GM12878 (cell line): ENCODE measurements around the gene NKX1-1. TPM values are rescaled to one million over a fixed set of nuclear protein-coding genes. Genes with fewer than 3 reads are reported as not detected.

Experiments used
- ATAC-seq: fragments of 200-7000 bp; cut with Tn5 transposase; 3 replicates; pipeline ENCODE4 v1.9.1; 2020; ENCODE audit warnings: mild to moderate bottlenecking, moderate library complexity
- BruUV-seq: library from RNA; stranded (reverse); fragments of 400-500 nt; replicated peaks from 2 replicates; lab custom pipeline; 2021; lab: Mats Ljungman, UMichigan
- CTCF ChIA-PET: fragments of 300-600 bp; sonication (Branson Sonifier 250); formaldehyde crosslinking; extraction: SDS; loops from one replicate; lab custom pipeline; 2021; ENCODE audit warnings: inconsistent platforms; lab: Yijun Ruan, JAX
- POLR2A ChIA-PET: fragments of 350-600 bp; formaldehyde crosslinking; extraction: SDS; loops from one replicate; lab custom pipeline; 2021; ENCODE audit warnings: inconsistent platforms; lab: Charles Lee
- RAD21 ChIA-PET: fragments of 300-600 bp; sonication (Branson Sonifier 250); formaldehyde crosslinking; loops from one replicate; lab custom pipeline; 2023; ENCODE audit warnings: antibody characterized with exemption; ENCODE audit not compliant: unreplicated experiment; lab: Charles Lee
- SMC1A ChIA-PET: fragments of 300-600 bp; sonication (Branson Sonifier 250); formaldehyde crosslinking; loops from one replicate; lab custom pipeline; 2023; ENCODE audit not compliant: unreplicated experiment, uncharacterized antibody; lab: Charles Lee
- DNase-seq: peaks from one replicate; pipeline ENCODE4 v3.0.0-alpha.2; 2011; ENCODE audit warnings: low read depth, low spot score
- FAIRE-seq: peaks from 3 replicates; lab custom pipeline; 2011; peaks lifted over from hg19 to GRCh38; lab: Jason Lieb, UNC
- H2AFZ ChIP-seq: 2 replicates; pipeline ENCODE4 v1.6.0; 2011; ENCODE audit warnings: low read depth, low read length, control low read depth; ENCODE audit not compliant: control insufficient read depth
- H3K27ac ChIP-seq: 2 replicates; pipeline ENCODE4 v1.5.1; 2011; ENCODE audit warnings: control low read depth; ENCODE audit not compliant: control insufficient read depth, insufficient read depth
- H3K27me3 ChIP-seq, 2 experiments: replicated peaks in 1 of 2; 2 replicates each; pipeline versions ENCODE4 v1.6.0 to v1.6.1; 2011; ENCODE audit warnings: low read length in 1 of 2; ENCODE audit not compliant: control insufficient read depth in 2 of 2, insufficient read depth in 2 of 2
- H3K36me3 ChIP-seq, 2 experiments: 2 replicates each; pipeline ENCODE4 v1.5.1; 2011; ENCODE audit warnings: low read length in 1 of 2; ENCODE audit not compliant: control insufficient read depth in 2 of 2, insufficient read depth in 2 of 2
- H3K4me1 ChIP-seq: 2 replicates; pipeline ENCODE4 v1.6.1; 2011; ENCODE audit warnings: mild to moderate bottlenecking, low read length, moderate library complexity, mixed read lengths; ENCODE audit not compliant: control insufficient read depth, insufficient read depth
- H3K4me2 ChIP-seq: 2 replicates; pipeline ENCODE4 v1.6.0; 2011; ENCODE audit warnings: control low read depth; ENCODE audit not compliant: control insufficient read depth, insufficient read depth
- H3K4me3 ChIP-seq: fragments of 200-600 bp; sonication (generic); 2 replicates; pipeline ENCODE4 v1.5.1; 2016
- H3K79me2 ChIP-seq: 2 replicates; pipeline ENCODE4 v1.6.0; 2011; ENCODE audit warnings: low read length; ENCODE audit not compliant: control insufficient read depth, insufficient read depth
- H3K9ac ChIP-seq: 2 replicates; pipeline ENCODE4 v1.8.0; 2011; ENCODE audit warnings: low read length, control low read depth, mixed read lengths; ENCODE audit not compliant: control insufficient read depth, insufficient read depth
- H3K9me3 ChIP-seq: replicated peaks from 3 replicates; pipeline ENCODE4 v1.5.1; 2011; ENCODE audit warnings: mild to moderate bottlenecking, low read length; ENCODE audit not compliant: control insufficient read depth, insufficient read depth
- H4K20me1 ChIP-seq: 2 replicates; pipeline ENCODE4 v1.6.0; 2011; ENCODE audit not compliant: control insufficient read depth, insufficient read depth
- ASH2L ChIP-seq: fragments of 300-600, 200-600 bp; sonication (generic); IDR thresholded peaks from 2 replicates; pipeline ENCODE4 v1.6.1; 2017; ENCODE audit warnings: low read depth, mild to moderate bottlenecking, borderline replicate concordance
- BCL11A ChIP-seq: IDR thresholded peaks from 2 replicates; pipeline ENCODE4 v1.6.1; 2011; ENCODE audit warnings: low read depth, low read length
- BHLHE40 ChIP-seq, 2 experiments: fragments of 450-650 bp in 1 of 2; IDR thresholded peaks; 2 replicates each; pipeline ENCODE4 v1.6.1; 2011 to 2017; ENCODE audit warnings: low read depth in 2 of 2, borderline replicate concordance in 1 of 2, improper control_type of control experiment in 1 of 2, low read length in 1 of 2, mild to moderate bottlenecking in 1 of 2
- CBFB ChIP-seq: IDR thresholded peaks from 2 replicates; pipeline ENCODE4 v1.6.1; 2016; ENCODE audit warnings: antibody characterized with exemption, low read depth
- CBX5 ChIP-seq: sonication (generic); IDR thresholded peaks from 2 replicates; pipeline ENCODE4 v1.6.1; 2016; ENCODE audit warnings: low read depth, moderate library complexity, mild to moderate bottlenecking, inconsistent platforms
- ELK1 ChIP-seq: IDR thresholded peaks from 2 replicates; pipeline ENCODE4 v1.6.1; 2012; ENCODE audit warnings: low read depth, low read length, improper control_type of control experiment
- MXI1 ChIP-seq: fragments of 150-350 bp; IDR thresholded peaks from 2 replicates; pipeline ENCODE4 v1.6.1; 2011; ENCODE audit warnings: low read depth, mild to moderate bottlenecking, inconsistent platforms, low read length, improper control_type of control experiment
- NFYA ChIP-seq: IDR thresholded peaks from 2 replicates; pipeline ENCODE4 v1.6.1; 2011; ENCODE audit warnings: low read depth, mild to moderate bottlenecking, low read length, improper control_type of control experiment, borderline replicate concordance
- NFYB ChIP-seq: IDR thresholded peaks from 2 replicates; pipeline ENCODE4 v1.6.1; 2011; ENCODE audit warnings: low read depth, mild to moderate bottlenecking, low read length, improper control_type of control experiment, moderate library complexity; ENCODE audit not compliant: insufficient read depth
- NR2F1 ChIP-seq: fragments of 450-650 bp; conservative IDR thresholded peaks from 2 replicates; pipeline ENCODE4 v1.6.1; 2017; ENCODE audit warnings: mild to moderate bottlenecking
- POU2F2 ChIP-seq: IDR thresholded peaks from 3 replicates; pipeline ENCODE4 v1.6.1; 2011; ENCODE audit warnings: low read depth, mild to moderate bottlenecking, low read length, borderline replicate concordance
- RB1 ChIP-seq: fragments of 450-650 bp; formaldehyde crosslinking; IDR thresholded peaks from 2 replicates; pipeline ENCODE4 v1.6.1; 2017; ENCODE audit warnings: mild to moderate bottlenecking, borderline replicate concordance
- REST ChIP-seq: IDR thresholded peaks from 2 replicates; pipeline ENCODE4 v1.6.1; 2012; ENCODE audit warnings: mild to moderate bottlenecking, low read depth, low read length
- SIN3A ChIP-seq: IDR thresholded peaks from 2 replicates; pipeline ENCODE4 v1.6.1; 2012; ENCODE audit warnings: low read depth, low read length, improper control_type of control experiment
- SRF ChIP-seq, 2 experiments: IDR thresholded peaks; 2 replicates each; pipeline ENCODE4 v1.6.1; 2011; ENCODE audit warnings: low read depth in 2 of 2, low read length in 2 of 2, mild to moderate bottlenecking in 1 of 2, moderate library complexity in 1 of 2
- STAT1 ChIP-seq: fragments of 450-650 bp; conservative IDR thresholded peaks from 2 replicates; pipeline ENCODE4 v1.6.1; 2014; ENCODE audit warnings: antibody characterized with exemption, mild to moderate bottlenecking
- STAT3 ChIP-seq: IDR thresholded peaks from 2 replicates; pipeline ENCODE4 v1.6.1; 2011; ENCODE audit warnings: low read depth, low read length, improper control_type of control experiment
- ZNF207 ChIP-seq: fragments of 450-650 bp; IDR thresholded peaks from 2 replicates; pipeline ENCODE4 v1.6.1; 2014; ENCODE audit warnings: antibody characterized with exemption, mild to moderate bottlenecking, borderline replicate concordance
- WGBS: methylation state at CpG from one replicate; pipeline ENCODE4 v1.1.6; 2016; ENCODE audit warnings: low lambda C conversion rate; ENCODE audit not compliant: insufficient replicate concordance, insufficient coverage; ENCODE audit errors: missing lambda C conversion rate; 5-methylcytosine and 5-hydroxymethylcytosine counted together
- in situ Hi-C: fragments of 300-500 bp; cut with MboI; formaldehyde crosslinking; loops from 9 replicates; pipeline ENCODE4 v1.14.3; 2018; ENCODE audit warnings: mixed read lengths
- intact Hi-C: fragments of 100-400 bp; cut with micrococcal nuclease; formaldehyde crosslinking; loops from one replicate; pipeline ENCODE4 v1.14.2; 2022; ENCODE audit not compliant: unreplicated experiment
- polyA plus RNA-seq, 11 experiments: library from polyadenylated mRNA; depleted of rRNA in 4 of 11; unstranded in 6 of 11; stranded (reverse) in 5 of 11; fragments of >200 nt; fragmentation: Nextera tagmentation in 4 of 11; fragmentation: Illumina TruSeq in 1 of 11; extraction: Ambion mirVana in 4 of 11; extraction: Trizol in 1 of 11; gene quantifications; 1 replicate in 1 of 11; 2 replicates in 10 of 11; pipeline versions ENCODE4 v1.2.1 to v1.2.3, GENCODE V29; 2011 to 2016; ENCODE audit warnings: inconsistent platforms in 2 of 11, missing spikeins in 2 of 11, low read depth in 1 of 11
- total RNA-seq, 4 experiments: library from RNA; depleted of rRNA in 3 of 4; stranded (reverse); fragments of >200 nt in 3 of 4; fragmentation: Illumina TruSeq in 1 of 4; extraction: Trizol in 1 of 4; gene quantifications; 2 replicates each; pipeline versions ENCODE4 v1.2.1 to v1.2.3, GENCODE V29; 2013 to 2021

The NKX1-1 gene
- total and polyA plus RNA-seq, 10 of the 15 experiments (the other 5 are each of a cell fraction or from before 2014, with no cell fraction given): not detected

GRCh38 chr4:1362521-1362920 lies 43.7 kb downstream of the NKX1-1 start:
- RAD21 ChIA-PET: no interaction called here
- no peak overlapping the region for H3K4me3 ChIP-seq
- ATAC-seq (no peak), DNase-seq (no peak), FAIRE-seq (no peak)
- no peaks in the 10 kb centered on the region for H4K20me1 ChIP-seq
- no peaks in the 10 kb centered on the region; a peak in 1 of 4 replicates for H3K36me3 ChIP-seq
- H3K27me3 ChIP-seq: no peaks in the 10 kb centered on the region
- CTCF ChIA-PET: no interaction called here
- SMC1A ChIA-PET: no interaction called here
- no peak overlapping the region for H2AFZ ChIP-seq
- H3K79me2 ChIP-seq: no peaks in the 10 kb centered on the region
- POLR2A ChIA-PET: no interaction called here
- no peaks in the 10 kb centered on the region for H3K9me3 ChIP-seq
- intact Hi-C loops (loop anchor here (5.0 kb wide), 1 partner anchor 335 kb away; no protein-coding TSS in a partner anchor), in situ Hi-C loops (no loop called here)
- TF ChIP-seq ASH2L (no peak), CBX5 (no peak), NR2F1 (no peak), STAT1 (no peak), MXI1 (no peak), STAT3 (no peak), RB1 (no peak), BHLHE40 (IDR thresholded peaks at IDR 0.05; ENCODE audit: borderline replicate concordance in 1 of 2, low read depth in 2 of 2, low read length in 1 of 2) (no peak), POU2F2 (no peak), ZNF207 (no peak), NFYB (no peak), SRF (IDR thresholded peaks at IDR 0.05; ENCODE audit: low read depth in 2 of 2, low read length in 2 of 2) (no peak), REST (no peak), CBFB (no peak), NFYA (no peak), ELK1 (no peak), BCL11A (no peak), SIN3A (no peak)
- no peak overlapping the region for H3K27ac ChIP-seq
- H3K4me1 ChIP-seq: no peaks in the 10 kb centered on the region
- no TSS peak for BruUV-seq
- H3K4me2 ChIP-seq: no peak overlapping the region
- WGBS: 87% methylated on average over 17 of the region's 17 CpGs
- H3K9ac ChIP-seq: no peak overlapping the region
